K562 (cell line): ENCODE results near the gene CALB2. TPM values are rescaled to one million over a fixed set of nuclear protein-coding genes. Genes with fewer than 3 reads are reported as not detected.
A peak's percentile ranks its signal among the peaks of the same experiment; 100 is the strongest.

Source experiments
- CHCHD3 ChIP-seq: fragments of 250-450 bp; sonication (Bioruptor Pico); IDR thresholded peaks from 2 replicates; pipeline ENCODE4 v2.1.2; 2022; ENCODE audit warnings: mild to moderate bottlenecking
- COPS2 ChIP-seq: fragments of 450-650 bp; conservative IDR thresholded peaks from 2 replicates; pipeline ENCODE4 v1.6.1; 2016; ENCODE audit warnings: mild to moderate bottlenecking, moderate library complexity
- CTBP1 ChIP-seq: fragments of 450-650 bp; IDR thresholded peaks from 2 replicates; pipeline ENCODE4 v1.6.1; 2016; ENCODE audit warnings: borderline replicate concordance
- DACH1 ChIP-seq: fragments of 450-650 bp; IDR thresholded peaks from 2 replicates; pipeline ENCODE4 v1.6.1; 2018; ENCODE audit not compliant: partially characterized antibody
- ELF1 ChIP-seq: fragments of 200-800 bp; sonication (Bioruptor generic); IDR thresholded peaks from 2 replicates; pipeline ENCODE4 v1.6.1; 2016; ENCODE audit warnings: missing genetic modification characterization, missing compliant biosample characterization
- EWSR1 ChIP-seq: fragments of 450-650 bp; IDR thresholded peaks from 2 replicates; pipeline ENCODE4 v1.6.1; 2018; ENCODE audit warnings: borderline replicate concordance, mild to moderate bottlenecking, low read depth, moderate library complexity; ENCODE audit not compliant: partially characterized antibody
- KDM1A ChIP-seq, 2 experiments: fragments of 450-650 bp; IDR thresholded peaks; 2 replicates each; pipeline ENCODE4 v1.6.1; 2016; ENCODE audit warnings: mild to moderate bottlenecking in 2 of 2
- KLF16 ChIP-seq: IDR thresholded peaks from 2 replicates; pipeline ENCODE4 v1.6.1; 2016; ENCODE audit warnings: antibody characterized with exemption
- RBM39 ChIP-seq: fragments of 200-400 bp; formaldehyde crosslinking; optimal IDR thresholded peaks from 2 replicates; pipeline ENCODE3; 2018; ENCODE audit warnings: low read depth, low read length
- SP1 ChIP-seq: sonication (generic); formaldehyde crosslinking; IDR thresholded peaks from 2 replicates; pipeline ENCODE4 v1.8.1; 2022; ENCODE audit warnings: mild to moderate bottlenecking, missing genetic modification reagents
- SP2 ChIP-seq: IDR thresholded peaks from 2 replicates; pipeline ENCODE4 v1.6.1; 2011; ENCODE audit warnings: mild to moderate bottlenecking, low read depth, low read length, moderate library complexity; ENCODE audit not compliant: poor library complexity, severe bottlenecking; ENCODE audit errors: extremely low read depth
- TEAD4 ChIP-seq, 2 experiments: sonication (generic) in 1 of 2; formaldehyde crosslinking in 1 of 2; IDR thresholded peaks; 2 replicates each; pipeline versions ENCODE4 v1.6.1 to v1.8.0; 2012 to 2022; ENCODE audit warnings: borderline replicate concordance in 1 of 2, inconsistent platforms in 1 of 2, low read length in 1 of 2, mild to moderate bottlenecking in 1 of 2, missing genetic modification reagents in 1 of 2
- TOE1 ChIP-seq, 2 experiments: fragments of 450-650 bp in 1 of 2; sonication (generic) in 1 of 2; formaldehyde crosslinking in 1 of 2; IDR thresholded peaks; 2 replicates each; pipeline versions ENCODE4 v1.7.1 to v1.8.0; 2016 to 2022; ENCODE audit warnings: borderline replicate concordance in 2 of 2, mild to moderate bottlenecking in 2 of 2, antibody characterized with exemption in 1 of 2, inconsistent platforms in 1 of 2, low read depth in 1 of 2, missing genetic modification reagents in 1 of 2, moderate library complexity in 1 of 2
- WHSC1 ChIP-seq: IDR thresholded peaks from one replicate; pipeline ENCODE4 v1.6.1; 2012; ENCODE audit warnings: low read length, control low read depth, inconsistent platforms
- ZNF24 ChIP-seq: fragments of 450-650 bp; IDR thresholded peaks from 2 replicates; pipeline ENCODE4 v1.6.1; 2016
- ZNF398 ChIP-seq: fragments of 250-450 bp; sonication (Bioruptor Pico); IDR thresholded peaks from 2 replicates; pipeline ENCODE4 v1.8.0; 2021; ENCODE audit warnings: moderate library complexity, mild to moderate bottlenecking, inconsistent platforms
- ZNF431 ChIP-seq: sonication (generic); formaldehyde crosslinking; IDR thresholded peaks from 2 replicates; pipeline ENCODE4 v1.8.0; 2022; ENCODE audit warnings: mild to moderate bottlenecking, missing genetic modification reagents
- ZNF436 ChIP-seq: fragments of 250-450, 450-650 bp; sonication (Bioruptor Pico); formaldehyde crosslinking; IDR thresholded peaks from 2 replicates; pipeline ENCODE4 v1.7.0; 2020; ENCODE audit warnings: mild to moderate bottlenecking
- polyA plus RNA-seq, 8 experiments: library from polyadenylated mRNA; depleted of rRNA in 4 of 8; stranded (reverse) in 5 of 8; unstranded in 3 of 8; fragments of >200 nt; fragmentation: Nextera tagmentation in 2 of 8; fragmentation: Illumina TruSeq in 1 of 8; extraction: Ambion mirVana in 2 of 8; extraction: Trizol in 1 of 8; gene quantifications; 2 replicates each; pipeline versions ENCODE4 v1.2.1 to v1.2.3, GENCODE V29; 2011 to 2014; ENCODE audit warnings: inconsistent platforms in 1 of 8, missing spikeins in 1 of 8
- total RNA-seq, 7 experiments: library from RNA; depleted of rRNA in 6 of 7; stranded (reverse); fragments of >200 nt in 6 of 7; fragmentation: Illumina TruSeq in 2 of 7; extraction: Trizol in 2 of 7; gene quantifications; 2 replicates each; pipeline versions ENCODE4 v1.2.1 to v1.2.3, GENCODE V29; 2011 to 2021; ENCODE audit warnings: low replicate concordance in 1 of 7
- TF ChIP-seq, protein P1 (sequence below): fragments of 250-450 bp; sonication (Bioruptor Pico); IDR thresholded peaks from 2 replicates; pipeline ENCODE4 v1.4.0; 2020; ENCODE audit warnings: mild to moderate bottlenecking
- TF ChIP-seq, protein P2 (sequence below), 2 experiments: fragments of 250-450 bp in 1 of 2; fragments of 450-650 bp in 1 of 2; sonication (Bioruptor Pico) in 1 of 2; IDR thresholded peaks; 2 replicates each; pipeline versions ENCODE4 v1.6.1 to v1.8.0; 2016 to 2021; ENCODE audit warnings: mild to moderate bottlenecking in 2 of 2, moderate library complexity in 2 of 2, missing compliant biosample characterization in 1 of 2, missing genetic modification characterization in 1 of 2
- TF ChIP-seq, protein P3 (sequence below): sonication (generic); formaldehyde crosslinking; IDR thresholded peaks from 2 replicates; pipeline ENCODE4 v1.8.1; 2023; ENCODE audit warnings: mild to moderate bottlenecking, missing genetic modification reagents

The CALB2 gene
- total and polyA plus RNA-seq, 9 of the 15 experiments (the other 6 are each of a cell fraction or from before 2014, with no cell fraction given): not detected

- TF ChIP-seq KDM1A (IDR thresholded peaks at IDR 0.05) (peak; percentile 34 to 40; a peak in 3 of 4 replicates), CTBP1 (peak; percentile 91), KLF16 (no peak), ELF1 (no peak), RBM39 (no peak), ZNF436 (CRISPR knock-in tag) (no peak), WHSC1 (no peak), SP2 (no peak), ZNF398 (no peak), ZNF24 (0 out of 2 replicates have a peak, but pooled peaks have one; percentile 32), TOE1 (IDR thresholded peaks at IDR 0.05; ENCODE audit: borderline replicate concordance) (no peak), TOE1 (CRISPR knock-in tag; IDR thresholded peaks at IDR 0.05; ENCODE audit: borderline replicate concordance, low read depth) (no peak), TEAD4 (IDR thresholded peaks at IDR 0.05; ENCODE audit: low read length) (no peak), TEAD4 (CRISPR knock-in tag; IDR thresholded peaks at IDR 0.05; ENCODE audit: borderline replicate concordance) (no peak), CHCHD3 (CRISPR knock-in tag) (no peak), SP1 (no peak), COPS2 (no peak), DACH1 (no peak), ZNF431 (no peak), EWSR1 (no peak)
- TF ChIP-seq, protein P1, sequence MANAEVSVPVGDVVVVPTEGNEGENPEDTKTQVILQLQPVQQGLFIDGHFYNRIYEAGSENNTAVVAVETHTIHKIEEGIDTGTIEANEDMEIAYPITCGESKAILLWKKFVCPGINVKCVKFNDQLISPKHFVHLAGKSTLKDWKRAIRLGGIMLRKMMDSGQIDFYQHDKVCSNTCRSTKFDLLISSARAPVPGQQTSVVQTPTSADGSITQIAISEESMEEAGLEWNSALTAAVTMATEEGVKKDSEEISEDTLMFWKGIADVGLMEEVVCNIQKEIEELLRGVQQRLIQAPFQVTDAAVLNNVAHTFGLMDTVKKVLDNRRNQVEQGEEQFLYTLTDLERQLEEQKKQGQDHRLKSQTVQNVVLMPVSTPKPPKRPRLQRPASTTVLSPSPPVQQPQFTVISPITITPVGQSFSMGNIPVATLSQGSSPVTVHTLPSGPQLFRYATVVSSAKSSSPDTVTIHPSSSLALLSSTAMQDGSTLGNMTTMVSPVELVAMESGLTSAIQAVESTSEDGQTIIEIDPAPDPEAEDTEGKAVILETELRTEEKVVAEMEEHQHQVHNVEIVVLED: no peak
- TF ChIP-seq, protein P2, sequence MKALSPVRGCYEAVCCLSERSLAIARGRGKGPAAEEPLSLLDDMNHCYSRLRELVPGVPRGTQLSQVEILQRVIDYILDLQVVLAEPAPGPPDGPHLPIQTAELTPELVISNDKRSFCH (CRISPR knock-in tag; IDR thresholded peaks at IDR 0.05): no peak
- TF ChIP-seq, protein P2 (tag; IDR thresholded peaks at IDR 0.05): no peak
- TF ChIP-seq, protein P3, sequence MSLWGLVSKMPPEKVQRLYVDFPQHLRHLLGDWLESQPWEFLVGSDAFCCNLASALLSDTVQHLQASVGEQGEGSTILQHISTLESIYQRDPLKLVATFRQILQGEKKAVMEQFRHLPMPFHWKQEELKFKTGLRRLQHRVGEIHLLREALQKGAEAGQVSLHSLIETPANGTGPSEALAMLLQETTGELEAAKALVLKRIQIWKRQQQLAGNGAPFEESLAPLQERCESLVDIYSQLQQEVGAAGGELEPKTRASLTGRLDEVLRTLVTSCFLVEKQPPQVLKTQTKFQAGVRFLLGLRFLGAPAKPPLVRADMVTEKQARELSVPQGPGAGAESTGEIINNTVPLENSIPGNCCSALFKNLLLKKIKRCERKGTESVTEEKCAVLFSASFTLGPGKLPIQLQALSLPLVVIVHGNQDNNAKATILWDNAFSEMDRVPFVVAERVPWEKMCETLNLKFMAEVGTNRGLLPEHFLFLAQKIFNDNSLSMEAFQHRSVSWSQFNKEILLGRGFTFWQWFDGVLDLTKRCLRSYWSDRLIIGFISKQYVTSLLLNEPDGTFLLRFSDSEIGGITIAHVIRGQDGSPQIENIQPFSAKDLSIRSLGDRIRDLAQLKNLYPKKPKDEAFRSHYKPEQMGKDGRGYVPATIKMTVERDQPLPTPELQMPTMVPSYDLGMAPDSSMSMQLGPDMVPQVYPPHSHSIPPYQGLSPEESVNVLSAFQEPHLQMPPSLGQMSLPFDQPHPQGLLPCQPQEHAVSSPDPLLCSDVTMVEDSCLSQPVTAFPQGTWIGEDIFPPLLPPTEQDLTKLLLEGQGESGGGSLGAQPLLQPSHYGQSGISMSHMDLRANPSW (CRISPR knock-in tag): no peak
Observed at GRCh38 chr16:71367241-71367976, 8.9 kb downstream of the CALB2 start (continued).
